K562 (cell line): ENCODE data around the gene TENT4A. TPM values are rescaled to one million over a fixed set of nuclear protein-coding genes. Genes with fewer than 3 reads are reported as not detected.
A peak's percentile ranks its signal among the peaks of the same experiment; 100 is the strongest.

Source experiments
- BCL6 ChIP-seq: fragments of 250-450 bp; sonication (Bioruptor Pico); IDR thresholded peaks from 2 replicates; pipeline ENCODE4 v1.4.0; 2020
- CHD1 ChIP-seq: fragments of 200-600 bp; sonication (generic); IDR thresholded peaks from one replicate; pipeline ENCODE4 v1.6.1; 2012; ENCODE audit warnings: mild to moderate bottlenecking, moderate library complexity, low read length, inconsistent platforms
- DMBX1 ChIP-seq: fragments of 250-450 bp; sonication (Bioruptor Pico); IDR thresholded peaks from 2 replicates; pipeline ENCODE4 v1.8.0; 2022; ENCODE audit warnings: inconsistent platforms, mild to moderate bottlenecking, moderate library complexity, borderline replicate concordance
- ETS2 ChIP-seq: IDR thresholded peaks from 2 replicates; pipeline ENCODE4 v1.6.1; 2016; ENCODE audit warnings: borderline replicate concordance, missing genetic modification characterization, mild to moderate bottlenecking, moderate library complexity, missing compliant biosample characterization; ENCODE audit not compliant: poor library complexity, severe bottlenecking
- FOS ChIP-seq: IDR thresholded peaks from 3 replicates; pipeline ENCODE4 v1.6.1; 2011; ENCODE audit not compliant: insufficient read length; ENCODE audit errors: extremely low read depth
- FOXJ3 ChIP-seq: sonication (generic); formaldehyde crosslinking; IDR thresholded peaks from 2 replicates; pipeline ENCODE4 v1.4.0; 2020; ENCODE audit warnings: mild to moderate bottlenecking, missing genetic modification reagents
- ILF3 ChIP-seq: fragments of 450-650 bp; IDR thresholded peaks from 2 replicates; pipeline ENCODE4 v1.6.1; 2018; ENCODE audit warnings: antibody characterized with exemption, mild to moderate bottlenecking, moderate library complexity, borderline replicate concordance
- SIRT6 ChIP-seq: IDR thresholded peaks from one replicate; pipeline ENCODE4 v1.6.1; 2012; ENCODE audit warnings: low read depth, mild to moderate bottlenecking, control low read depth, inconsistent platforms, low read length, moderate library complexity
- ZC3H4 ChIP-seq: sonication (generic); formaldehyde crosslinking; IDR thresholded peaks from 2 replicates; pipeline ENCODE4 v1.9.0; 2021; ENCODE audit warnings: missing genetic modification reagents, borderline replicate concordance
- ZNF408 ChIP-seq: fragments of 250-450 bp; sonication (Bioruptor Pico); IDR thresholded peaks from 2 replicates; pipeline ENCODE4 v1.4.0; 2020; ENCODE audit warnings: low read depth, mild to moderate bottlenecking, moderate library complexity
- ZNF431 ChIP-seq: sonication (generic); formaldehyde crosslinking; IDR thresholded peaks from 2 replicates; pipeline ENCODE4 v1.8.0; 2022; ENCODE audit warnings: mild to moderate bottlenecking, missing genetic modification reagents
- ZNF609 ChIP-seq: sonication (generic); formaldehyde crosslinking; IDR thresholded peaks from 2 replicates; pipeline ENCODE4 v1.8.1; 2023; ENCODE audit warnings: missing genetic modification reagents, mild to moderate bottlenecking, borderline replicate concordance
- polyA plus RNA-seq, 8 experiments: library from polyadenylated mRNA; depleted of rRNA in 4 of 8; stranded (reverse) in 5 of 8; unstranded in 3 of 8; fragments of >200 nt; fragmentation: Nextera tagmentation in 2 of 8; fragmentation: Illumina TruSeq in 1 of 8; extraction: Ambion mirVana in 2 of 8; extraction: Trizol in 1 of 8; gene quantifications; 2 replicates each; pipeline versions ENCODE4 v1.2.1 to v1.2.3, GENCODE V29; 2011 to 2014; ENCODE audit warnings: inconsistent platforms in 1 of 8, missing spikeins in 1 of 8
- total RNA-seq, 7 experiments: library from RNA; depleted of rRNA in 6 of 7; stranded (reverse); fragments of >200 nt in 6 of 7; fragmentation: Illumina TruSeq in 2 of 7; extraction: Trizol in 2 of 7; gene quantifications; 2 replicates each; pipeline versions ENCODE4 v1.2.1 to v1.2.3, GENCODE V29; 2011 to 2021; ENCODE audit warnings: low replicate concordance in 1 of 7
- TF ChIP-seq, protein P1 (sequence below): sonication (generic); formaldehyde crosslinking; IDR thresholded peaks from 2 replicates; pipeline ENCODE4 v1.8.1; 2023; ENCODE audit warnings: mild to moderate bottlenecking, missing genetic modification reagents
- TF ChIP-seq, protein P2 (sequence below): sonication (generic); formaldehyde crosslinking; IDR thresholded peaks from 2 replicates; pipeline ENCODE4 v1.8.0; 2023; ENCODE audit warnings: mild to moderate bottlenecking, missing genetic modification reagents

Gene TENT4A
- total and polyA plus RNA-seq, 9 of the 15 experiments (the other 6 are each of a cell fraction or from before 2014, with no cell fraction given) = 1.3 to 27.3 (median 13.0) TPM

- TF ChIP-seq ZNF609 (CRISPR knock-in tag) = no peak
- TF ChIP-seq BCL6 (CRISPR knock-in tag) = no peak
- TF ChIP-seq SIRT6 = no peak
- TF ChIP-seq CHD1 = no peak
- no peak for TF ChIP-seq ZC3H4 (CRISPR knock-in tag)
- TF ChIP-seq, protein P1, sequence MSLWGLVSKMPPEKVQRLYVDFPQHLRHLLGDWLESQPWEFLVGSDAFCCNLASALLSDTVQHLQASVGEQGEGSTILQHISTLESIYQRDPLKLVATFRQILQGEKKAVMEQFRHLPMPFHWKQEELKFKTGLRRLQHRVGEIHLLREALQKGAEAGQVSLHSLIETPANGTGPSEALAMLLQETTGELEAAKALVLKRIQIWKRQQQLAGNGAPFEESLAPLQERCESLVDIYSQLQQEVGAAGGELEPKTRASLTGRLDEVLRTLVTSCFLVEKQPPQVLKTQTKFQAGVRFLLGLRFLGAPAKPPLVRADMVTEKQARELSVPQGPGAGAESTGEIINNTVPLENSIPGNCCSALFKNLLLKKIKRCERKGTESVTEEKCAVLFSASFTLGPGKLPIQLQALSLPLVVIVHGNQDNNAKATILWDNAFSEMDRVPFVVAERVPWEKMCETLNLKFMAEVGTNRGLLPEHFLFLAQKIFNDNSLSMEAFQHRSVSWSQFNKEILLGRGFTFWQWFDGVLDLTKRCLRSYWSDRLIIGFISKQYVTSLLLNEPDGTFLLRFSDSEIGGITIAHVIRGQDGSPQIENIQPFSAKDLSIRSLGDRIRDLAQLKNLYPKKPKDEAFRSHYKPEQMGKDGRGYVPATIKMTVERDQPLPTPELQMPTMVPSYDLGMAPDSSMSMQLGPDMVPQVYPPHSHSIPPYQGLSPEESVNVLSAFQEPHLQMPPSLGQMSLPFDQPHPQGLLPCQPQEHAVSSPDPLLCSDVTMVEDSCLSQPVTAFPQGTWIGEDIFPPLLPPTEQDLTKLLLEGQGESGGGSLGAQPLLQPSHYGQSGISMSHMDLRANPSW (CRISPR knock-in tag) = no peak
- TF ChIP-seq ZNF431 (CRISPR knock-in tag) = 0 out of 2 replicates have a peak, but pooled peaks have one; percentile 29
- TF ChIP-seq, protein P2, sequence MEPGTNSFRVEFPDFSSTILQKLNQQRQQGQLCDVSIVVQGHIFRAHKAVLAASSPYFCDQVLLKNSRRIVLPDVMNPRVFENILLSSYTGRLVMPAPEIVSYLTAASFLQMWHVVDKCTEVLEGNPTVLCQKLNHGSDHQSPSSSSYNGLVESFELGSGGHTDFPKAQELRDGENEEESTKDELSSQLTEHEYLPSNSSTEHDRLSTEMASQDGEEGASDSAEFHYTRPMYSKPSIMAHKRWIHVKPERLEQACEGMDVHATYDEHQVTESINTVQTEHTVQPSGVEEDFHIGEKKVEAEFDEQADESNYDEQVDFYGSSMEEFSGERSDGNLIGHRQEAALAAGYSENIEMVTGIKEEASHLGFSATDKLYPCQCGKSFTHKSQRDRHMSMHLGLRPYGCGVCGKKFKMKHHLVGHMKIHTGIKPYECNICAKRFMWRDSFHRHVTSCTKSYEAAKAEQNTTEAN = no peak
- TF ChIP-seq FOS = no peak
- no peak for TF ChIP-seq DMBX1 (CRISPR knock-in tag)
- TF ChIP-seq FOXJ3 (CRISPR knock-in tag) = no peak
- no peak for TF ChIP-seq ETS2 (tag)
- TF ChIP-seq ILF3 = no peak
- no peak for TF ChIP-seq ZNF408 (CRISPR knock-in tag)
Observed at GRCh38 chr5:6711409-6712141, 1.7 kb upstream of the TENT4A start (continued).
